ENCODE results near the gene CLMP. TPM values are rescaled to one million over a fixed set of nuclear protein-coding genes. Genes with fewer than 3 reads are reported as not detected.

The CLMP gene
- polyA plus RNA-seq, 1 donor (not counting 4 experiments of a cell fraction or from before 2014, with no cell fraction given) = 2.7 TPM

DNA sequence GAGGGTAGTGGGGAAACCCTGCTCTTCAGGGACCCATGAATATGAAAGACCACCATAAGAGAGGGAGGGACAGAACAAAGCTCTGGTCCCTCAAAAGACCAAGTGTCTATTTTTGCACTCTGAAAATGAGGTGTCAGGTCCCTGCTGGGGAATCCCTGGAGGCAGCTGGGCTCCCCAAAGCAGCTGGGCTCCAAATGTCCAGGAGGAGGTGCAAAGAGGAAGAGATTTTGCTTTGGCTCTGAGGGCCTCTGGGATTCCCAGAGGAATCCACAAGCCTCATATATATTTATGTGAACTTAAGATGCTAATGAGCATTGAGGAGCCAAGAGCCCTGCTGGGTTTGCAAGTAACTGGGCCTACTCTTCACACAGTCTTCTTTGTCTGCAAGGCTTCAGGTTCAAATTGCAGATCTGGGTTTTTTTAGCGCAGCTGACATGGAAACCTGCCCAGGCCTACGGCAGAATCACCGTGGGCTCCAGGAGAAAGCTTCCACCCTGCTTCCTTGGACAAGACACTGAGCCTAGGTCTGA is 26.0 kb downstream of the CLMP start:
- Histone ChIP-seq H3K27ac (ENCODE audit: control insufficient read depth, insufficient read depth, low read length) (no peak overlapping the region), H3K4me2 (ENCODE audit: control insufficient read depth, extremely low read depth, insufficient read depth, low read depth, low read length) (no peak overlapping the region)
- FAIRE-seq = no peak

DNA sequence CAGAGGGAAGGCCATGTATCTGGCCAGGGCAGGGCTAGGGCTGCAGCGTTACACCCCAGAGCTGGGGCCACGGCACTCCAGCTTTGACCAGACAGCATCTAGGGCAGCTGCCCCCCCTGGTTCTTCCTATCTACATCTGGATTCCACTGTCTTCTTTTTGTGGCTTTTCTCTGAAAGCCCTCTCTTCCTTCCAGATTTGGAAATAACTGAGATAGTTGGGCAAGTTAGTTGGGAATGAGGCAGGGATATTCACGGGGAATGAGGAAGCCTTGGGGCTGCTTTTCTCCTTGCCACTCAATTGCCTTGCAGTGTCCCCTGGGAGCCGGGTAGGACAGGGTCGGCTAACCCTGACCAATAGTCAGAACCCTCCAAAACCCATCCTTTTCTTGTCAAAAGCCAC is 26.8 kb downstream of the CLMP start:
- H3K27ac ChIP-seq (ENCODE audit: control insufficient read depth, insufficient read depth, low read length) = no peak overlapping the region
- H3K9me1 ChIP-seq (ENCODE audit: control insufficient read depth, extremely low read depth, insufficient read depth, low read length) = no peaks in the 10 kb centered on the region
- no peak overlapping the region for H3K4me3 ChIP-seq (ENCODE audit: control insufficient read depth in 2 of 3, extremely low read depth in 1 of 3, insufficient read depth in 2 of 3, low read depth in 1 of 3, low read length in 3 of 3)
- TF ChIP-seq, protein P1, sequence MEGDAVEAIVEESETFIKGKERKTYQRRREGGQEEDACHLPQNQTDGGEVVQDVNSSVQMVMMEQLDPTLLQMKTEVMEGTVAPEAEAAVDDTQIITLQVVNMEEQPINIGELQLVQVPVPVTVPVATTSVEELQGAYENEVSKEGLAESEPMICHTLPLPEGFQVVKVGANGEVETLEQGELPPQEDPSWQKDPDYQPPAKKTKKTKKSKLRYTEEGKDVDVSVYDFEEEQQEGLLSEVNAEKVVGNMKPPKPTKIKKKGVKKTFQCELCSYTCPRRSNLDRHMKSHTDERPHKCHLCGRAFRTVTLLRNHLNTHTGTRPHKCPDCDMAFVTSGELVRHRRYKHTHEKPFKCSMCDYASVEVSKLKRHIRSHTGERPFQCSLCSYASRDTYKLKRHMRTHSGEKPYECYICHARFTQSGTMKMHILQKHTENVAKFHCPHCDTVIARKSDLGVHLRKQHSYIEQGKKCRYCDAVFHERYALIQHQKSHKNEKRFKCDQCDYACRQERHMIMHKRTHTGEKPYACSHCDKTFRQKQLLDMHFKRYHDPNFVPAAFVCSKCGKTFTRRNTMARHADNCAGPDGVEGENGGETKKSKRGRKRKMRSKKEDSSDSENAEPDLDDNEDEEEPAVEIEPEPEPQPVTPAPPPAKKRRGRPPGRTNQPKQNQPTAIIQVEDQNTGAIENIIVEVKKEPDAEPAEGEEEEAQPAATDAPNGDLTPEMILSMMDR (optimal IDR thresholded peaks at IDR 0.05 in 1 of 3, IDR thresholded peaks at IDR 0.05 in 1 of 3, conservative IDR thresholded peaks at IDR 0.05 in 1 of 3; ENCODE audit: extremely low read depth in 1 of 3, insufficient read depth in 2 of 3, low read length in 3 of 3) = no peak
- no peak for TF ChIP-seq EZH2 (IDR thresholded peaks at IDR 0.05; ENCODE audit: low read length)
- H3K9me3 ChIP-seq (ENCODE audit: control insufficient read depth, low read depth, low read length) = no peaks in the 10 kb centered on the region
- no peaks in the 10 kb centered on the region for H3K79me2 ChIP-seq (ENCODE audit: control insufficient read depth, insufficient read depth, low read length)
- H3K36me3 ChIP-seq (ENCODE audit: control insufficient read depth in 2 of 2, extremely low read depth in 1 of 2, insufficient read depth in 2 of 2, low read length in 2 of 2) = no peaks in the 10 kb centered on the region
- peaks cover 7% of the 10 kb centered on the region for H3K4me1 ChIP-seq (ENCODE audit: control insufficient read depth, extremely low read depth, insufficient read depth, low read length)
- no peaks in the 10 kb centered on the region for H4K20me1 ChIP-seq (ENCODE audit: control insufficient read depth, extremely low read depth, insufficient read depth, low read length)
- H3K9ac ChIP-seq (ENCODE audit: control insufficient read depth, extremely low read depth, insufficient read depth, low read length) = no peak overlapping the region
- no peak overlapping the region for H3K4me2 ChIP-seq (ENCODE audit: control insufficient read depth, extremely low read depth, insufficient read depth, low read depth, low read length)
- DNase-seq (ENCODE audit: low read depth, low spot score) (no peak), FAIRE-seq (no peak)
- H3K27me3 ChIP-seq (ENCODE audit: control insufficient read depth, extremely low read depth, insufficient read depth, low read length) = no peaks in the 10 kb centered on the region
- no peak overlapping the region for H2AFZ ChIP-seq (ENCODE audit: control insufficient read depth, low read length)
- dilution Hi-C loops (cut with MboI; ENCODE audit: extremely low pct_ligation_motif_present, low sequenced_read_pairs) = no loop called here

More for the DNA sequence above, 26.0 kb downstream of the CLMP start:
- TF ChIP-seq, protein P1 (optimal IDR thresholded peaks at IDR 0.05 in 1 of 3, IDR thresholded peaks at IDR 0.05 in 1 of 3, conservative IDR thresholded peaks at IDR 0.05 in 1 of 3; ENCODE audit: extremely low read depth in 1 of 3, insufficient read depth in 2 of 3, low read length in 3 of 3) = no peak
- no peak for TF ChIP-seq EZH2 (IDR thresholded peaks at IDR 0.05; ENCODE audit: low read length)
- H3K27me3 ChIP-seq (ENCODE audit: control insufficient read depth, extremely low read depth, insufficient read depth, low read length) = no peaks in the 10 kb centered on the region
- no peaks in the 10 kb centered on the region for H3K9me3 ChIP-seq (ENCODE audit: control insufficient read depth, low read depth, low read length)
- H3K9ac ChIP-seq (ENCODE audit: control insufficient read depth, extremely low read depth, insufficient read depth, low read length) = no peak overlapping the region
- dilution Hi-C loops (cut with MboI; ENCODE audit: extremely low pct_ligation_motif_present, low sequenced_read_pairs) = no loop called here
- no peaks in the 10 kb centered on the region for H4K20me1 ChIP-seq (ENCODE audit: control insufficient read depth, extremely low read depth, insufficient read depth, low read length)
- no peaks in the 10 kb centered on the region for H3K9me1 ChIP-seq (ENCODE audit: control insufficient read depth, extremely low read depth, insufficient read depth, low read length)
- H3K79me2 ChIP-seq (ENCODE audit: control insufficient read depth, insufficient read depth, low read length) = no peaks in the 10 kb centered on the region
- DNase-seq (ENCODE audit: low read depth, low spot score) = no peak
- H3K4me3 ChIP-seq (ENCODE audit: control insufficient read depth in 2 of 3, extremely low read depth in 1 of 3, insufficient read depth in 2 of 3, low read depth in 1 of 3, low read length in 3 of 3) = no peak overlapping the region
- no peaks in the 10 kb centered on the region for H3K36me3 ChIP-seq (ENCODE audit: control insufficient read depth in 2 of 2, extremely low read depth in 1 of 2, insufficient read depth in 2 of 2, low read length in 2 of 2)
- H3K4me1 ChIP-seq (ENCODE audit: control insufficient read depth, extremely low read depth, insufficient read depth, low read length) = peaks cover 15% of the 10 kb centered on the region
- no peak overlapping the region for H2AFZ ChIP-seq (ENCODE audit: control insufficient read depth, low read length)

All from keratinocyte (primary cell).